ENCODE data around the gene GOLPH3L. TPM values are rescaled to one million over a fixed set of nuclear protein-coding genes. Genes with fewer than 3 reads are reported as not detected.

Gene GOLPH3L
- total and polyA plus RNA-seq, 2 of the 13 experiments (the other 11 are each of a cell fraction or from before 2014, with no cell fraction given) = 8.2 to 12.8 TPM

DNA sequence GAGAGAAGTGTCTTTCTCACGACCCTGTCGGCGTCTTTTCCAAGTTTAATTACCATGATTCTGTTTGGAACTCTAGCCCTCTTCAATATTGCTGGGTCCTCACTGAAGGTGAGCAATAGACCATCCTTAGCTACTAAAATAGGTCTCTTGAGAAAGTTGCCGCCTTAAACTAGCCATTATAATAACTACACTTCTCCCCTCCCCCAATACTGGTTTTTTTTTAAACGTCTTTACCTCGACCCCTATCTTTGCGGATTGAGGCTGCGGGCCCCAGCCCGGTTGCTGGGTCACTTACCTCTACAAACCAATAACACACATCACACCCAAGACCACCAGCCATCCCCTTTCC, 68.2 kb downstream of the GOLPH3L start (continued):
- TF ChIP-seq, protein P1, sequence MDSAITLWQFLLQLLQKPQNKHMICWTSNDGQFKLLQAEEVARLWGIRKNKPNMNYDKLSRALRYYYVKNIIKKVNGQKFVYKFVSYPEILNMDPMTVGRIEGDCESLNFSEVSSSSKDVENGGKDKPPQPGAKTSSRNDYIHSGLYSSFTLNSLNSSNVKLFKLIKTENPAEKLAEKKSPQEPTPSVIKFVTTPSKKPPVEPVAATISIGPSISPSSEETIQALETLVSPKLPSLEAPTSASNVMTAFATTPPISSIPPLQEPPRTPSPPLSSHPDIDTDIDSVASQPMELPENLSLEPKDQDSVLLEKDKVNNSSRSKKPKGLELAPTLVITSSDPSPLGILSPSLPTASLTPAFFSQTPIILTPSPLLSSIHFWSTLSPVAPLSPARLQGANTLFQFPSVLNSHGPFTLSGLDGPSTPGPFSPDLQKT (CRISPR knock-in tag; IDR thresholded peaks at IDR 0.05; ENCODE audit: borderline replicate concordance) = no peak
- no peak for TF ChIP-seq IRX3 (CRISPR knock-in tag; IDR thresholded peaks at IDR 0.05; ENCODE audit: borderline replicate concordance, low read depth)
- TF ChIP-seq NR2F1 (CRISPR knock-in tag; IDR thresholded peaks at IDR 0.05) = no peak
- no peak for TF ChIP-seq ZNF496 (CRISPR knock-in tag; IDR thresholded peaks at IDR 0.05; ENCODE audit: insufficient replicate concordance)
- no peak for TF ChIP-seq ZNF550 (CRISPR knock-in tag; IDR thresholded peaks at IDR 0.05; ENCODE audit: borderline replicate concordance)
- no peak for TF ChIP-seq MZF1 (CRISPR knock-in tag; IDR thresholded peaks at IDR 0.05; ENCODE audit: borderline replicate concordance)
- no peak for TF ChIP-seq DNMT1 (CRISPR knock-in tag; IDR thresholded peaks at IDR 0.05)
- TF ChIP-seq, protein P2, sequence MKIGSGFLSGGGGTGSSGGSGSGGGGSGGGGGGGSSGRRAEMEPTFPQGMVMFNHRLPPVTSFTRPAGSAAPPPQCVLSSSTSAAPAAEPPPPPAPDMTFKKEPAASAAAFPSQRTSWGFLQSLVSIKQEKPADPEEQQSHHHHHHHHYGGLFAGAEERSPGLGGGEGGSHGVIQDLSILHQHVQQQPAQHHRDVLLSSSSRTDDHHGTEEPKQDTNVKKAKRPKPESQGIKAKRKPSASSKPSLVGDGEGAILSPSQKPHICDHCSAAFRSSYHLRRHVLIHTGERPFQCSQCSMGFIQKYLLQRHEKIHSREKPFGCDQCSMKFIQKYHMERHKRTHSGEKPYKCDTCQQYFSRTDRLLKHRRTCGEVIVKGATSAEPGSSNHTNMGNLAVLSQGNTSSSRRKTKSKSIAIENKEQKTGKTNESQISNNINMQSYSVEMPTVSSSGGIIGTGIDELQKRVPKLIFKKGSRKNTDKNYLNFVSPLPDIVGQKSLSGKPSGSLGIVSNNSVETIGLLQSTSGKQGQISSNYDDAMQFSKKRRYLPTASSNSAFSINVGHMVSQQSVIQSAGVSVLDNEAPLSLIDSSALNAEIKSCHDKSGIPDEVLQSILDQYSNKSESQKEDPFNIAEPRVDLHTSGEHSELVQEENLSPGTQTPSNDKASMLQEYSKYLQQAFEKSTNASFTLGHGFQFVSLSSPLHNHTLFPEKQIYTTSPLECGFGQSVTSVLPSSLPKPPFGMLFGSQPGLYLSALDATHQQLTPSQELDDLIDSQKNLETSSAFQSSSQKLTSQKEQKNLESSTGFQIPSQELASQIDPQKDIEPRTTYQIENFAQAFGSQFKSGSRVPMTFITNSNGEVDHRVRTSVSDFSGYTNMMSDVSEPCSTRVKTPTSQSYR (CRISPR knock-in tag; IDR thresholded peaks at IDR 0.05; ENCODE audit: borderline replicate concordance) = no peak
- TF ChIP-seq, protein P3, sequence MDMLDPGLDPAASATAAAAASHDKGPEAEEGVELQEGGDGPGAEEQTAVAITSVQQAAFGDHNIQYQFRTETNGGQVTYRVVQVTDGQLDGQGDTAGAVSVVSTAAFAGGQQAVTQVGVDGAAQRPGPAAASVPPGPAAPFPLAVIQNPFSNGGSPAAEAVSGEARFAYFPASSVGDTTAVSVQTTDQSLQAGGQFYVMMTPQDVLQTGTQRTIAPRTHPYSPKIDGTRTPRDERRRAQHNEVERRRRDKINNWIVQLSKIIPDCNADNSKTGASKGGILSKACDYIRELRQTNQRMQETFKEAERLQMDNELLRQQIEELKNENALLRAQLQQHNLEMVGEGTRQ (IDR thresholded peaks at IDR 0.05; ENCODE audit: low read depth, low read length) = no peak
- TF ChIP-seq, protein P3 (CRISPR knock-in tag; IDR thresholded peaks at IDR 0.05; ENCODE audit: borderline replicate concordance) = peak; percentile 30; the same call in 1 of the 2 replicates
- no peak for TF ChIP-seq ZFP36L2 (CRISPR knock-in tag; IDR thresholded peaks at IDR 0.05)
- TF ChIP-seq RORA (CRISPR knock-in tag; IDR thresholded peaks at IDR 0.05) = no peak
- no peak for TF ChIP-seq TARDBP (CRISPR knock-in tag; IDR thresholded peaks at IDR 0.05)
- no peak for TF ChIP-seq JUN (CRISPR knock-in tag; IDR thresholded peaks at IDR 0.05)
- TF ChIP-seq ZNF564 (CRISPR knock-in tag; IDR thresholded peaks at IDR 0.05) = no peak
- TF ChIP-seq, protein P4, sequence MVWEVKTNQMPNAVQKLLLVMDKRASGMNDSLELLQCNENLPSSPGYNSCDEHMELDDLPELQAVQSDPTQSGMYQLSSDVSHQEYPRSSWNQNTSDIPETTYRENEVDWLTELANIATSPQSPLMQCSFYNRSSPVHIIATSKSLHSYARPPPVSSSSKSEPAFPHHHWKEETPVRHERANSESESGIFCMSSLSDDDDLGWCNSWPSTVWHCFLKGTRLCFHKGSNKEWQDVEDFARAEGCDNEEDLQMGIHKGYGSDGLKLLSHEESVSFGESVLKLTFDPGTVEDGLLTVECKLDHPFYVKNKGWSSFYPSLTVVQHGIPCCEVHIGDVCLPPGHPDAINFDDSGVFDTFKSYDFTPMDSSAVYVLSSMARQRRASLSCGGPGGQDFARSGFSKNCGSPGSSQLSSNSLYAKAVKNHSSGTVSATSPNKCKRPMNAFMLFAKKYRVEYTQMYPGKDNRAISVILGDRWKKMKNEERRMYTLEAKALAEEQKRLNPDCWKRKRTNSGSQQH (CRISPR knock-in tag; IDR thresholded peaks at IDR 0.05; ENCODE audit: low read depth) = no peak
- no peak for TF ChIP-seq SYNCRIP (IDR thresholded peaks at IDR 0.05; ENCODE audit: insufficient read depth, low read depth, low read length)
- TF ChIP-seq ZNF83 (CRISPR knock-in tag; IDR thresholded peaks at IDR 0.05; ENCODE audit: borderline replicate concordance) = 0 out of 2 replicates have a peak, but pooled peaks have one; percentile 24
- TF ChIP-seq, protein P5, sequence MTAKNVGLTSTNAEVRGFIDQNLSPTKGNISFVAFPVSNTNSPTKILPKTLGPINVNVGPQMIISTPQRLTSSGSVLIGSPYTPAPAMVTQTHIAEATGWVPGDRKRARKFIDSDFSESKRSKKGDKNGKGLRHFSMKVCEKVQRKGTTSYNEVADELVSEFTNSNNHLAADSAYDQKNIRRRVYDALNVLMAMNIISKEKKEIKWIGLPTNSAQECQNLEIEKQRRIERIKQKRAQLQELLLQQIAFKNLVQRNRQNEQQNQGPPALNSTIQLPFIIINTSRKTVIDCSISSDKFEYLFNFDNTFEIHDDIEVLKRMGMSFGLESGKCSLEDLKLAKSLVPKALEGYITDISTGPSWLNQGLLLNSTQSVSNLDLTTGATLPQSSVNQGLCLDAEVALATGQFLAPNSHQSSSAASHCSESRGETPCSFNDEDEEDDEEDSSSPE (CRISPR knock-in tag; IDR thresholded peaks at IDR 0.05) = no peak
- TF ChIP-seq TBP (CRISPR knock-in tag; IDR thresholded peaks at IDR 0.05) = no peak
- TF ChIP-seq, protein P6, sequence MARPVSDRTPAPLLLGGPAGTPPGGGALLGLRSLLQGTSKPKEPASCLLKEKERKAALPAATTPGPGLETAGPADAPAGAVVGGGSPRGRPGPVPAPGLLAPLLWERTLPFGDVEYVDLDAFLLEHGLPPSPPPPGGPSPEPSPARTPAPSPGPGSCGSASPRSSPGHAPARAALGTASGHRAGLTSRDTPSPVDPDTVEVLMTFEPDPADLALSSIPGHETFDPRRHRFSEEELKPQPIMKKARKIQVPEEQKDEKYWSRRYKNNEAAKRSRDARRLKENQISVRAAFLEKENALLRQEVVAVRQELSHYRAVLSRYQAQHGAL (CRISPR knock-in tag; IDR thresholded peaks at IDR 0.05; ENCODE audit: not compliant biosample characterization) = no peak
